Measurements from ENCODE around the gene STMN1.

STMN1 gene

GRCh38 chr1:25881266-25881665 lies 25.0 kb downstream of the STMN1 start:
- no peak for DNase-seq
- Histone ChIP-seq H3K36me3 (no peaks in the 10 kb centered on the region), H3K27me3 (no peaks in the 10 kb centered on the region), H3K4me3 (ENCODE audit: low read depth, low read length) (no peak overlapping the region), H3K9me3 (no peaks in the 10 kb centered on the region), H3K4me1 (no peaks in the 10 kb centered on the region)
- TF ChIP-seq CTCF (IDR thresholded peaks at IDR 0.05; ENCODE audit: low read depth, low read length), result no peak

- no peak for DNase-seq
These were observed 25.7 kb downstream of the STMN1 start for GRCh38 chr1:25880518-25880917.

GRCh38 chr1:25879675-25880074 lies 26.5 kb downstream of the STMN1 start:
- no peak for DNase-seq
- no peaks in the 10 kb centered on the region for H3K4me1 ChIP-seq
- H3K4me3 ChIP-seq (ENCODE audit: low read depth, low read length), result no peak overlapping the region
- no peak for TF ChIP-seq CTCF (IDR thresholded peaks at IDR 0.05; ENCODE audit: low read depth, low read length)
- no peaks in the 10 kb centered on the region for H3K27me3 ChIP-seq
- no peaks in the 10 kb centered on the region for H3K9me3 ChIP-seq
- no peaks in the 10 kb centered on the region for H3K36me3 ChIP-seq

More at GRCh38 chr1:25880518-25880917, 25.7 kb downstream of the STMN1 start:
- Histone ChIP-seq H3K4me3 (ENCODE audit: low read depth, low read length) (no peak overlapping the region), H3K9me3 (no peaks in the 10 kb centered on the region), H3K27me3 (no peaks in the 10 kb centered on the region), H3K4me1 (no peaks in the 10 kb centered on the region), H3K36me3 (no peaks in the 10 kb centered on the region)
- TF ChIP-seq CTCF (IDR thresholded peaks at IDR 0.05; ENCODE audit: low read depth, low read length), result no peak

- H3K36me3 ChIP-seq, result no peaks in the 10 kb centered on the region
- TF ChIP-seq CTCF (IDR thresholded peaks at IDR 0.05; ENCODE audit: low read depth, low read length), result no peak
- H3K4me3 ChIP-seq (ENCODE audit: low read depth, low read length), result no peak overlapping the region
- H3K4me1 ChIP-seq, result no peaks in the 10 kb centered on the region
- H3K27me3 ChIP-seq, result no peaks in the 10 kb centered on the region
- H3K9me3 ChIP-seq, result no peaks in the 10 kb centered on the region
- no peak for DNase-seq
These were observed 27.5 kb downstream of the STMN1 start for GRCh38 chr1:25878690-25879089.

- TF ChIP-seq CTCF (IDR thresholded peaks at IDR 0.05; ENCODE audit: low read depth, low read length), result no peak
- Histone ChIP-seq H3K27me3 (no peaks in the 10 kb centered on the region), H3K36me3 (no peaks in the 10 kb centered on the region), H3K4me3 (ENCODE audit: low read depth, low read length) (no peak overlapping the region), H3K4me1 (no peaks in the 10 kb centered on the region), H3K9me3 (no peaks in the 10 kb centered on the region)
- DNase-seq, result no peak
These were observed 29.1 kb downstream of the STMN1 start for GRCh38 chr1:25877155-25877554.

GRCh38 chr1:25876693-25877077 lies 29.5 kb downstream of the STMN1 start:
- Histone ChIP-seq H3K9me3 (no peaks in the 10 kb centered on the region), H3K4me3 (ENCODE audit: low read depth, low read length) (no peak overlapping the region), H3K27me3 (no peaks in the 10 kb centered on the region), H3K36me3 (no peaks in the 10 kb centered on the region), H3K4me1 (no peaks in the 10 kb centered on the region)
- DNase-seq, result no peak
- TF ChIP-seq CTCF (IDR thresholded peaks at IDR 0.05; ENCODE audit: low read depth, low read length), result no peak

Data from BE2C (cell line).